Ramos (cell line): ENCODE results near the gene PARD3.

Experiments used
- in situ Hi-C: fragments of 300-500 bp; cut with MboI; formaldehyde crosslinking; loops from one replicate; pipeline ENCODE4 v1.14.3; 2022; ENCODE audit warnings: low sequenced_read_pairs; ENCODE audit not compliant: unreplicated experiment

Gene PARD3

DNA sequence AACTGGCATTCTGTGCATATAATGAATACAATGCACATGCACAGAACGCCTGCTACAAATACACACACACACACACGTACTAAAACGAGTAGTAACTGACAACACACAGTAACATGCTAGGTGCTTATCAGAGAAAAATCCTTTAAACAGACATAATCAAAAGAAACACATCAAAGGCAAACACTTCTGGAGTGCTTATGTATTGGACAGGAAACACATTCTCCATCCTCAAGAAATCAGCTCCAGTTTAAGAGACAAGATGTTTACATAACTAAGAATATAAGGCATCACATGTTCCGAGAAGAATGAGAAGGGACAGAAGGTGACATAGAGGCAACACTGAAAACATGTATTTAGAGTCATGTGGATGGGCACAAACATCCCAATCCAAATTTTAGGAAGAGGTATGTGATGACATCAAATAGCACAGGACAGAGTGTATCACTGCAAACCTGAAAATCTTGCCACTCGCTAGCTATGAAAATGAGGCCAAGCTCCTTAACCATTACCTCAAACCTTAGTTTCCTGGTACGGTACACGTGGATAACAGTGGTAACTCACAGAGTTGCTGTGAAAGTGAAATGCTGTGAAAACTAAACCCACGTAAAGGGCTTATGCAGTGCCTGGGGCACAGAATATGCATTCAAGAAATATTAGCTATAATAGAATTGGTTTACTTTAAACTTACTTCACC, 619.6 kb downstream of the PARD3 start:
- in situ Hi-C loops, result no loop called here

DNA sequence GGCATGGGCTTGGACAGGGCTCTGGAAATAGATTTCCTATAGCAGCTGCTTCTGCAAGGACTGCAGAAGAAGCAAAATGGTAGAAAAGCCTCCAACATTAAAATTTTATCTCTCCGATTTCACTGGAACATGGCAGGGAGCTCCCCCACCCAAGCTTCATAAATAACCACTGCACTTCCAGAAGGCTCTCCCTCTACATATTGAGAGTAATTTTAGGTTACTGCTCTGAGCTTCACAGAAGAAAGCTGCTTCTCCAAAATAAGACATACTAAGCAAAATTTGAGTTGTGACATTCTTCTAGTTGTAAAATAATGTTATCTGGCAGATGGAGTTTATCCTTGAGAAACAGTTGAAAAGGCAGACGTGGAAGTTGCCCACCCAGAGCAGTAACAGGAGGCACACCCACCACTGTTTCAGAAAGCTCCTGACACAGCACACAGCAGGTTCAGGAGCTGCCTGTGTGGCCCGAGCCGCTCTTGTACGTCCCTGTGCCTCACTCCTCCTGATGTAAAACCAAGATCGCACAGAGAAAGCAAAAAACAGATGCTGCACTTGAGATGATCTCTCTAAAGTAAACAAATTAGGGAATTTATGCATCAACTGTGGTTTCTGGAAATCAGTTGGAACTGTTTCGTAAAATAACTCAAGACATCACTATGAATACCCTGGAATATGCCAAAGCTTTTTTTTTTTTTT, 621.0 kb downstream of the PARD3 start:
- in situ Hi-C loops, result no loop called here

DNA sequence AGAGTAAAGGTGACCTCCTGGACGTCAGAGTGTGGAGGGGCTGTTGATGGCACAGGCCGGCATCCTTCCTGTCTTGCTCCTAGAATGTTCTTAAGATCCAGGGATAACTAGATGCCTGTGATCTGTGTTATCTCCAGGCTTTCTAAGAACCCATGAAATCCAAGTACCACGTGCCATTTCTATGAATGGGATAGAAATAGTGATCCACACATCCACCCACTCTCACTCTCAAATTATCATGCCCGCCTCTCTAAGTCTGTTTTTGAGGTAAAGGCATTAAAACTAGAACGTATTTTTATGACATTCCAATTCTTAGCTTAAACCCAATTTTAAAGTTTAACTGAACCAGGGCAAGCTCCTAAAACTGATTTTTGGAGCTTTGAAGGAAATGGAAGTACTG, 622.5 kb downstream of the PARD3 start:
- in situ Hi-C loops, result no loop called here

DNA sequence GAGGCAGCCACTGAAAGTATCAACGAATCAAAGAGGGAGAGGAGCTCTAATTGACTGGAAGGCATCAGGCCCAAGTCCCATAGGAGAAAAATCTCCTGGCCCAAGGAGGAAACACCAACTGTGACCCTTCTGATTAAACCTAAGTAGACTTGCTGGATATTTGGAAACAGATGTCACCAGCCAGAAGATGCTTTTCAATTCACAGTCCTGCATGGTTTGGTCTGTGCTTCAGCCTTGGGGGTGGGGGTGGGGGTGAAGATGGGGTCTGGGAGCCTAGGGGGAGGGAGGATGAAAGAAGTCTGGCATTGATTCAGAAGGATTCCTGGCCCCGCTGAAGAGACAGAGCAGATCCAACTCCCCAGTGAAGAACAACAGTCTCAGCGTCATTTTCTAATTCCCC, 623.7 kb downstream of the PARD3 start:
- in situ Hi-C loops, result no loop called here

DNA sequence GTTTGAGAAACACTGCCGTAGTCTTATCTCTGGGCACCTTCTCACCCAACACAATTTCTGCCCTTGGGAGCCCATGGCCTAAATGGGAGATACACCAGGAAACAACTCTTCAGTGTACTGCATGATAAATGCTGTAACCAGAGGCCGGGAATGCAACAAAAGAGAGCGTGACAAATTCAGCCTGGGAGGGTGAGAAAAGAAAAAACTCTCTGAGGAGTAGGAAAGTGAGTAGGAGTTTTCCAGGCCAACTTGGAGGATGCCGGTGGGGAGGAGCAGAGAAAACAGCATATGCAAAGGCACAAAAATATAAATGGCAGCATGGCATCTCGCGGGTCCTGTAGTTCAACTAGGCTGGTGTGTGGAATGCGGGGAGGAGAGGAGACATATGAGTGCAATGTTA, 624.5 kb downstream of the PARD3 start:
- in situ Hi-C loops, result no loop called here

DNA sequence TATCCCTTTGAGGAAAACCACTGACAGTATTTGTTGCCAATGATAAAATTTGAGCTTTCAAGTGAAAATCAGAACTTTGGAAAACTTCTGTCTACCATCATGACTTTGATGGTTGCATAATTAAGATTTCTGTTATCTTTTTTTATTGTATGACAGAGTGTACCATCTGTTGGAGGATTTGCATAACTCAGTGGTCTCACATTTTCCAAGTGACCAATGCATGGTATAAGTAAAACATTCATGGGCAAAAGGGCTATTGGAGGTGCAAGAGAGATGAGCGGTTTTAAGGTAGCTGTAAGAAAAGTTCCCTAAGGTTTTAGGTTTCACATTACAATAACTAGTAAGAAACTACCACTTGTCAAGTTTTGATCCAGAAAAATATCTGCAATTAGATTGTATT, 625.3 kb downstream of the PARD3 start:
- in situ Hi-C loops, result no loop called here

DNA sequence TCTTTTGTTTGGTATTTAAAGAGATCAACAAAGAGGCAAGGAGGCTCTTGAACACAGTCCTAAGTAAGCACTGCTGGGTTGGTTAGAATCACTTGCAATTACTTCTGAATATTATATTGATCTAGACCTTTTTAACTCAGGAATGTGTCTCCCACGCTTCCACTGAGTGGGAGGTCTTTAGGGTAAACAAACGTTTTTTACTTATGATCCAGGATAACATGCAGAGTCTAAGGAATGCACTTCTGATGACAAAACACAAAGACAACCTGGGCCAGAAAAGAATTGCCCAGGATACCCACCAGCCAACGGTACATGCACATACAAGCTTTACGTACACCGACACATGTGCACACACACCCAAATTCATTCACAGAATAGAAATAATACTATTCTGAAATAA, 626.9 kb downstream of the PARD3 start:
- in situ Hi-C loops, result no loop called here

DNA sequence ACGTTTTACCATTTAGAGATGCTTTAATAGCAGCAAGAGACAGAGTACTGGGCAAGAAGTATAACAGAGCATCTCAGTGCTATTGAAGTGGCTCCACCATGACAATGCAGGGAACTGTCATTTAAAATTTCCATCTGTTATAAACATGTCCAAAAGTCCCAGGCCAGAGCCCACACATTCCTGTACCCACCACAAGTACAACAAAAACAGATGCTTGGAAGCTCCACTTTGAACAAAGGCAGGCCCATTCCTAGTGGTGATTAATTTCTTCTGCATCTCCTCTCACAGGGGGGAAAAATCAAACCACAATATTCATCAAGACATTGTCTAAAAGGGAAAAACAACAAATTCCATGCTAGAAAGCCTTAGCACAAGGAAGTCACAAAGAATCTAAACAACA, 627.9 kb downstream of the PARD3 start:
- in situ Hi-C loops, result no loop called here

DNA sequence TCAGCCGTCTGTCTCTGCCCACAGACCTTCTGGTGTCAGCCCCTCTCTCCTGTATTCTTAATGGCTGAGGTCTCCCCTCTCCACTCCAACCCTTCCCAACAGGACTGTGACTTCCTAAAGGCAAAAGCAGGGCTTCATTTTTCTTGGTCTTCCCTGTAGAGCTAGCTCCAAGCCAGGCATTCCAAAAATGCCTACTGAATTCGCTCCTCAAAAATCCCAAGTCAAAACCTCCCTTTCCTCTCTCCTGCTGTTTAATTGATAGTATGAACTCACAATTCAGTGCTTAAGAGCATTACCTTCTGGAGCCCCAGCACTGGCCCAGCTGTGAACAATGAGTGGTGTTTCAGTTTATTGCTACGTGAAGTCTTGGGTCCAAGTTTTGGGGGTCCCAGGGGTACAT, 628.4 kb downstream of the PARD3 start:
- in situ Hi-C loops, result no loop called here

DNA sequence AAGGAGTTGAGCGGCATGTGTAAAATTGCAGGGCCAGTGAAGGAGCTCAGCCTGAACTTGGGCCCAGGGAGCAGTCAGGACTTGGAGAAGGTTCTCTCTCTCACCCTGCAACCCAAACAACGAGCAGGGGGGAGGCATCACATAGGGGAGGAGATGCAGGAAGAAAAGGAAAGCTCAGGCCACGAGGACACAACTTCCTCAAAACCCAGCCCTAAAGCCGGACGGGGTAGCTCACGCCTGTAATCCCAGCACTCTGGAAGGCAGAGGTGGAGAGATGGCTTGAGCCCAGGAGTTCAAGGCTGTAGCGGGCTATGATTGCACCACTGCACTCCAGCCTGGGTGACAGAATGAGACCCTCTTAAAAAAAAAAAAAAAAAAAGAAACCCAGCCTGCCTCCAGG, 629.1 kb downstream of the PARD3 start:
- in situ Hi-C loops, result no loop called here

DNA sequence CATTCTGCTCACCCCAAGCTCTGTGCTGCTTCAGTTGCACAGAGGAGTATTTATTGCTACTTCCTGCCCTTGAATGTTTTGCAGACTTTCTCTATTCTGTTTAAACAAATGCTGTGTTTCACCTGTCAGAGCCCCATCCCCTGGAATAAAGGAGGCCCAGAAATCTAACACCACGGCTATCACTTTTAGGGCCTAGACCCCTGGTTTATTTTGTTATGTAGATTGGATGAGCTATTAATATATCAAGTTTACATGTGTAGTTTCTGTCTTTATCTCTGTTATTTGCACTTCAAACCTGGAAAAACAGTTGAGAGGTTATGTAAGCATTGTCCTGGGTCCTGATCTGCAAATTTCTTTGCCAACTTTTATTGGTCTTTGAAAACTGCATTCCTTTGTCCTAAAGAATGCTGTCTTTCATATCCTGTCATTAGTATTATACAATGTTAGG, 630.1 kb downstream of the PARD3 start:
- in situ Hi-C loops, result no loop called here

DNA sequence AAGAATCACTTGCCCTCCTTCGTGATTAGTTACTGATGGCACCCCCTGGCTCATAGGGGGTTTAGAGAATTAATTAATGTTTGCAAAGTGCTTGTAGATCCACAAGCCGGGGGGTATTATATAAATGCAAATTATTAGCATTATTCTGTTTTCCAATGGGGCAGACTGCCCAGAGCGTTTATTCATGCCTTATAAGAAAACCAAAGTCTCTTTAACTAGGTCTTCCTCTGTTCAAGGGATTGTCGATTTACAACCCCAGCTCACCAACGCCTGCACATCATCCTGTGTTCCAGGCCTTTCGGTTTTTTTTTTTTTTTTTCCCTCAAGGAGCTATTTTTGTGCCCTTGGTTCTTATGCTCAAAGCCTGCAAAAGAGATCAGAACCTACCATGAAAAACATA, 630.7 kb downstream of the PARD3 start:
- in situ Hi-C loops, result no loop called here

DNA sequence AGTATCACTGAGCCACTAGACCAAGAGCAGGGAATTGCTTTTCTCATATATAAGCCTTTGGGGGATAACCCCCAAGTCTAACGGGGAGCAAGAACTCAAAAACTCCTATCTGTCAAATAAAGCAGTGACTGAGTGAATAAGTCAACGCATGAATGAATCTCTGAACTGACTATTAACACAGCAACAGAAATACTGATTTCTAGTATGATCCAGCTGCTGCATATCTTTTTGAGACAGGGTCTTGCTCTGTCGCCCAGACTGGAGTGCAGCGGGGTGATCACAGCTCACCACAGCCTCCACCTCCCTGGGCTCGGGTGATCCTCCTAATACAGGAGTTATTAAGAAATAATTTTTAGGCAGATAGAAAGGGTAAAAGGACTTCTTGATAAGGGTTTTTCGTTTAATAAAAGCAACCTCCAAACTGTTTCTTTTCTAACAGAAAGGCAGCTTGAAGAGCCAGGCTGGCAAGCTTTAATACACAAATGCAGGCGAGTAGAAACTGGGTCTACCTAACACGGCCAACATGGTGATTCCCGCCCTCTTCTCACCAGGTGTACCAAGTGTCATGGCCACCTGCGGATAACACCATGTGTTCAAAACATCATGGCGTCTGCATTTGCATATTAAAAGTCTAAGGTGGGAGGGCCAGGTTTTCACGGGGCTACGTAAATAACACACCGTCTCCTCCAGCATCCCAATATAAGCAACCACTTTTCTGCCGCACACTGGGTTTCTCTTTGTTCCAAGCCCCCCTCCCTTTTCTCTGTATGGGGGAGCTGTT, 631.9 kb downstream of the PARD3 start:
- in situ Hi-C loops, result no loop called here

DNA sequence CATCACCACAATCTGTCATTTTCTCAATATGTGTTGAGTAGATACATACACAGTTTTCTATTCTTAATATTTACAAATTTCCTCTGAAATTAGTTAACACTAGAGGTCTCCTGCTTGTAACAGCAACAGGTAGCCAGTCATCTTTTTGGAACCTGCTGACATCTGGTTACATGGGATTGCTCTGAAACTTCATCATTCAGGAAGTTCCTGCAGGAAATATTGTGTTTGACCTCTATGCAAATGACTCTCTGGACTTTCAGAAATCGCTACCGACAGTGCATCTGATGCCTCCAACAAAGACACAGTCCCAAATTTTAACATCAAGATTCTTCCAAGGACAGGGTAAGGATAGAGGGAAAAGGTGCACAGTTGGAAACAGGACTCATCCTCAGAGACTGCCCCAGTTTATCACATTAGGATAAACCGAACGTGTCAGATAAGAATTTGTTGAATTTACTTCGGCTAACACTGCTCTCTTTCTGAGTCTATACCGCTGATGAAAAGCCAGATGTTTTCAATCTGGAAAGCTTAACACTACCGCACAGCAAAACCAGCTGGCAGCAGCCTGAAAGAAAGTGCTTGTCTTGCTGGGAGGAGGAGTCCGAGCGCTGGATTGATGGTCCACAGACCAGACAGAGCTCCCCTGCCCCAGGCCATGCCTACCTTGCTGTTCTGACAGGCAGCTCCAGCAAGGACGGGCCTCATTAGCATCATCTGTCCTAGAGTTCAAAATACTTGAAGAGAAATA, 633.4 kb downstream of the PARD3 start:
- in situ Hi-C loops, result no loop called here

DNA sequence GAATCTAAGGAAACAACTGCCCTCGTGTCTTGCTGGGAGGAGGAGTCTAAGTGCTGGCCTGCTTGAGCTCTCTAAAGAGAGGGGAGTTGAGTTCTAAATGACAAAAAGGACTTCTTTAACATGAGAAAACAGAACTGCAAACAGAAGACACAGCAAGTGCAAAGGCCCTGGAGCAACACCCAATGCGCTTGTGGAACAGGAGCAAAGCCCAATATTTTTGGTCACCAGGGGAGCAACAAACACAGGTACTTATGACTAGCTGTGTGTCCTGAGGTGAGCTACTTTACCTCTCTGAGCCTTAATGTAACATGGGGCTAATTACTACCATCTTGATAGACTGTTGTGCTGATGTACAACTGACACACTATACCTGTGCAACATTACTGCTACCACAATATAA, 634.3 kb downstream of the PARD3 start:
- in situ Hi-C loops, result no loop called here

DNA sequence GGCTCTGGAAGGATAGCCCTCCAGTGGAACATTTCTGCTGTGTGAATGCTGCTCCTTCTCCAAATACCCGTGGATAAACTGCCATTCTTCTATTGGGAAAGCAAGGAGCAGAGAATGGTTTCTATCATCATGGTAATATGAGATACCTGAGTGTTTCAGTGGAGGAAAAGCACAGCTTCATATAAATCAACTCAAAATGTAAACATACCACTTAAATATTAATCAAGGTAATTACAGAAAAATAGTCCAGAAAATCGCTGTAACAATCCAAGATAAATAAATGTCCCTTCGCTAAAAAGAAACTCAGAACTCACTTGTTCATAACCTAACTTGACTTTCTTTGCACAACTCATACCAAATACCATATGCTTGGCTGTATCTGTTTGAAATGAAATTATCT, 635.8 kb downstream of the PARD3 start:
- in situ Hi-C loops, result no loop called here

DNA sequence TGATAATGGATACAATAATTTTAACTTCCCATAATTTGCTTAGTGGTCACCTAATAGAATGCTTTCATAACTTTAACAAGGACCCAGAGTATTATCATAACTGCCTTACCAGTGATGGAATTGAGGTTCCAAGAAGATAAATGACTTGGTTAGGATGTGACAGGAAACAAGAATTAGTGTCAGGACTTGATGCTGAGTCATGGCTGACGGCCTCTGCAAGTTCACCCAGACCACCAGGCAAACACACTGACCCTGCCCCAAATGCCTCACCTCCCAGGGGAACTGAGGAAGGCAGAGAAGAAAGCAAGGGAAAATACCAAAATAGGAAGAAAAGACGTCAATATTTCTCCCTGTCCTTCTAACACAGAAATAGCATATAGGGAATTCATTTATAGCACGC, 636.3 kb downstream of the PARD3 start:
- in situ Hi-C loops, result no loop called here

DNA sequence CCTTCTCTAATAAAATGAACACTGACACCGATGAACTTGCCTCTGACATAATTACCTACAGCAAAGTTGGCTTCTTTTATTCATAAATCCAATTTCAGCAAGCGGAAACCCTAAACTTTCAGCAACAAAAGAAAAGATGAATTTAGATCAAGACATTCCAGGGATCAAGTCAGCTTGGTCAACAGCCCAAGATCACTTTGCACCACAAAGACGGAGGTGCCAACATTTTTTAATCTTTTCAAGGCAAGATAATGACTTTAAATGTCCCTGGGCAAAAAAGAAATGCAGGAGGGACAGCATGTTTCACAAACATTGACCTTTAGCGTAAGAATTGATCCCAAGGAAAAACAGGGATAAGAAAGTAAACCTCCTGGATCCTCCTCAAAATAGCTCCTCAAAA, 636.9 kb downstream of the PARD3 start:
- in situ Hi-C loops, result no loop called here

DNA sequence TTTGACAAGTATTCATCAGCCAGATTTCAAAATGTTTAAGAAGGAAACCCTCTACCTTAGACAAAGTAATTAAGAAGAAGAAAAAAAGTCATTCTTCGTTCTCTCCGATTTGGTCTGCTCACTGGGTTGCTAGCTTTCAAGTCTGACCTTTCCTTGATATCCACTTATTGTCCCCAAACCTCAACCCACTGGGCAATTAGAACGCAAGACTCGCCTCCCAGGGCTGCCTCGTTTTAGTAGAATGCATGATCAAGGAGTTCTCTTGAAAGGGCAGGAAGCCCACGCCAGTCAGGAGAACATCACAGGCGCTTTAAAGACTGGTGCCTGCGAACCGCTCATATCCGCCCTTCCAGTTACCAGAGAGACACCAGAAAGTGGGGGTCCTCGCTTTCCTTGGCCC, 637.7 kb downstream of the PARD3 start:
- in situ Hi-C loops, result no loop called here

DNA sequence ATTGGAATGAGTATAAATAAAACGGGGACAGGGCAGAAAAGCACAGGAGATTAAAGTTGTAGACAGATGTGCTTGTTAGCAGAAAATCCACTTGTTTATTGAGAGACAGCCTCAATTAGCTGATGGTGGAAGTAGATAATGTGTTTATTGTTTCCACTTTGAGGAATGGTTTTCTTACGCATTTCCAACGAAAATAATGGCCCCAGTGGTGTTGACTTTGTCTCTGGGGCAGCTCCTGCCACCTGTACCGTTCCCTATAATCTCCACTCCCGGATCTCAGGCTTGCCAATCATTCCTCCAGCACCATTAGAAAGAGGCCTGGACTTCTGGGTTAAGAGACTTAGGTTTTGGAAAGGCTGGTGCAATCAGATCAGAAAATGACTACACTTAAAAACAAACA, 638.7 kb downstream of the PARD3 start:
- in situ Hi-C loops, result no loop called here

DNA sequence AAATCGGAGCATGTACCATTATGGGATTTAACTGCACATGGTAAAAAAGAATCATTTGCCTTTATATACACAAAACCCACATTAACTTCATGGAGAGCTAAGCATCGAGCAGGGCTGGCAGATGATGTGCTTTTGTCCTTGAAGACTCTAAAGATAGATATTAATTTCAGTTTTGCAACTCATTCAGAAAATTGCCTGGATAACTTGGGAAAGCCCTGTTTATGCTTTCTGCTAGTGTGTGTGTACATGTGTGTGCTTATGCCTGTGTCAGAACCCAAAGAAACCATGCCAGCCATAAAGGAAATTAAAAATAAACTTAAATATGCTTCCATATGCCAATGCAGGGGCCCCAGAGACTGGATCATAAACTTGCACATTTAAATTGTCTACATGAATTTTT, 640.0 kb downstream of the PARD3 start:
- in situ Hi-C loops, result no loop called here
